ENCODE measurements around the gene KCTD13. TPM values are rescaled to one million over a fixed set of nuclear protein-coding genes. Genes with fewer than 3 reads are reported as not detected.

Gene KCTD13
- total and polyA plus RNA-seq, 2 of the 8 experiments (the other 6 are each of a cell fraction or from before 2014, with no cell fraction given), result 9.2 to 10.8 TPM

GRCh38 chr16:29916979-29917378 is 9.0 kb downstream of the KCTD13 start:
- FAIRE-seq, result no peak
- no peak overlapping the region for H3K4ac ChIP-seq (replicated peaks; ENCODE audit: insufficient read length, low read depth, low read length)
- peaks cover 0 to 9% (median under 1%) of the 10 kb centered on the region in 4 experiments; a peak in 6 of 8 replicates for H3K36me3 ChIP-seq (ENCODE audit: control insufficient read depth in 2 of 4, insufficient read depth in 4 of 4, low read length in 3 of 4)
- no peak overlapping the region for H4K5ac ChIP-seq (ENCODE audit: insufficient read length, low read depth, low read length)
- H4K91ac ChIP-seq (replicated peaks; ENCODE audit: insufficient read length, low read length), result no peak overlapping the region
- H3K79me2 ChIP-seq (ENCODE audit: control insufficient read depth in 1 of 2, insufficient read depth in 2 of 2, low read length in 2 of 2), result no peaks in the 10 kb centered on the region
- peaks cover 3 to 6% of the 10 kb centered on the region in 2 experiments for H4K20me1 ChIP-seq (replicated peaks in 1 of 2; ENCODE audit: control insufficient read depth in 1 of 2, insufficient read depth in 2 of 2, low read length in 2 of 2)
- peaks cover 0 to 2% (median under 1%) of the 10 kb centered on the region in 4 experiments; a peak in 1 of 7 replicates for H3K4me1 ChIP-seq (replicated peaks in 1 of 4; ENCODE audit: control insufficient read depth in 3 of 4, insufficient read depth in 4 of 4, low read length in 3 of 4)
- no peak overlapping the region for H3K14ac ChIP-seq (ENCODE audit: insufficient read length)
- H3K27me3 ChIP-seq (replicated peaks in 1 of 4; ENCODE audit: control insufficient read depth in 3 of 4, extremely low read depth in 1 of 4, insufficient read depth in 3 of 4, low read length in 3 of 4), result no peaks in the 10 kb centered on the region
- H3K56ac ChIP-seq (replicated peaks; ENCODE audit: insufficient read length, low read depth, low read length), result no peak overlapping the region
- H3K4me3 ChIP-seq (ENCODE audit: extremely low read depth in 1 of 4, insufficient read depth in 2 of 4, low read depth in 3 of 4, low read length in 4 of 4), result no peak overlapping the region
- no peak overlapping the region for H2AFZ ChIP-seq (ENCODE audit: low read length)
- no peak overlapping the region for H2BK120ac ChIP-seq (replicated peaks; ENCODE audit: low read depth, low read length)
- no peak overlapping the region for H2BK20ac ChIP-seq (ENCODE audit: low read length)
- DNase-seq (ENCODE audit: low read depth in 1 of 2, low spot score in 2 of 2), result no peak
- no peak overlapping the region for H3K23ac ChIP-seq (ENCODE audit: insufficient read length)
- no peak overlapping the region for H3K18ac ChIP-seq (ENCODE audit: extremely low read depth, low read length)
- no peak overlapping the region for H3K9ac ChIP-seq (replicated peaks in 1 of 4; ENCODE audit: extremely low read depth in 1 of 4, low read depth in 3 of 4, low read length in 3 of 4)
- ChIA-PET POLR2A (ENCODE audit: partially characterized antibody) (interaction anchor here (1.0 to 2.3 kb wide), 2 partner anchors 9 to 10 kb away, joined by 4 to 7 read pairs; partner anchors contain the start of gene KCTD13), CTCF (ENCODE audit: partially characterized antibody) (interaction anchor here (0.8 to 2.8 kb wide), 5 partner anchors 10 to 69 kb away, joined by 3 to 9 read pairs (median 3); no protein-coding TSS in a partner anchor)
- WGBS, 2 experiments (ENCODE audit: extremely low coverage in 1 of 2, insufficient coverage in 1 of 2, insufficient read length in 1 of 2, insufficient replicate concordance in 2 of 2, low coverage in 1 of 2, low lambda C conversion rate in 2 of 2, missing lambda C conversion rate in 1 of 2), result 94% methylated on average over 1 of the region's 1 CpG; no CpG with 5 or more reads in 1 of the 2 experiments
- no peak overlapping the region for H2BK12ac ChIP-seq (ENCODE audit: low read depth, low read length)
- H4K8ac ChIP-seq (ENCODE audit: extremely low read depth, insufficient read depth, low read length), result no peak overlapping the region
- H3K27ac ChIP-seq (ENCODE audit: low read depth, low read length), result no peak overlapping the region
- H2AK5ac ChIP-seq (ENCODE audit: low read depth, low read length), result no peak overlapping the region
- no peak overlapping the region for H2BK15ac ChIP-seq (ENCODE audit: low read length)
- no peaks in the 10 kb centered on the region for H3K23me2 ChIP-seq (ENCODE audit: low read depth, low read length)
- H3K79me1 ChIP-seq (ENCODE audit: low read depth, low read length), result no peaks in the 10 kb centered on the region
- no peak overlapping the region for H3K4me2 ChIP-seq (ENCODE audit: insufficient read depth in 1 of 2, low read depth in 2 of 2, low read length in 2 of 2)
- no peak overlapping the region for H2BK5ac ChIP-seq (ENCODE audit: low read depth, low read length)
- H3K9me3 ChIP-seq (ENCODE audit: insufficient read depth in 2 of 2, low read depth in 1 of 2, low read length in 1 of 2), result no peaks in the 10 kb centered on the region
- TF ChIP-seq KDM4A (IDR thresholded peaks at IDR 0.05; ENCODE audit: low read depth, low read length, severe bottlenecking) (no peak), CHD1 (IDR thresholded peaks at IDR 0.05; ENCODE audit: low read depth, low read length) (no peak), RAD21 (IDR thresholded peaks at IDR 0.05 in 1 of 2, conservative IDR thresholded peaks at IDR 0.05 in 1 of 2; ENCODE audit: low read depth in 2 of 2, low read length in 2 of 2) (no peak), GABPA (IDR thresholded peaks at IDR 0.05; ENCODE audit: borderline replicate concordance, insufficient read depth, low read length) (no peak), HDAC2 (IDR thresholded peaks at IDR 0.05; ENCODE audit: borderline replicate concordance in 1 of 2, low read depth in 2 of 2, low read length in 2 of 2) (no peak), JUN (IDR thresholded peaks at IDR 0.05; ENCODE audit: low read depth, low read length) (no peak), CTBP2 (IDR thresholded peaks at IDR 0.05; ENCODE audit: borderline replicate concordance, insufficient read depth, insufficient read length, low read length) (no peak), EZH2 (IDR thresholded peaks at IDR 0.05; ENCODE audit: low read depth, low read length, severe bottlenecking) (no peak), CBX5 (IDR thresholded peaks at IDR 0.05; ENCODE audit: low read depth, low read length) (no peak), POU5F1 (IDR thresholded peaks at IDR 0.05; ENCODE audit: low read depth, low read length) (no peak), RBBP5 (IDR thresholded peaks at IDR 0.05; ENCODE audit: borderline replicate concordance, low read depth, low read length) (no peak), ASH2L (IDR thresholded peaks at IDR 0.05; ENCODE audit: low read length) (no peak)
- TF ChIP-seq, protein P1, sequence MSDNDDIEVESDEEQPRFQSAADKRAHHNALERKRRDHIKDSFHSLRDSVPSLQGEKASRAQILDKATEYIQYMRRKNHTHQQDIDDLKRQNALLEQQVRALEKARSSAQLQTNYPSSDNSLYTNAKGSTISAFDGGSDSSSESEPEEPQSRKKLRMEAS (IDR thresholded peaks at IDR 0.05), result no peak

Data from H1 (cell line).